ENCODE measurements around the gene NCOA1. TPM values are rescaled to one million over a fixed set of nuclear protein-coding genes. Genes with fewer than 3 reads are reported as not detected.

The NCOA1 gene
- total and polyA plus RNA-seq, 2 donors (not counting 3 experiments of a cell fraction or from before 2014, with no cell fraction given) = 11.4 to 14.1 TPM

DNA sequence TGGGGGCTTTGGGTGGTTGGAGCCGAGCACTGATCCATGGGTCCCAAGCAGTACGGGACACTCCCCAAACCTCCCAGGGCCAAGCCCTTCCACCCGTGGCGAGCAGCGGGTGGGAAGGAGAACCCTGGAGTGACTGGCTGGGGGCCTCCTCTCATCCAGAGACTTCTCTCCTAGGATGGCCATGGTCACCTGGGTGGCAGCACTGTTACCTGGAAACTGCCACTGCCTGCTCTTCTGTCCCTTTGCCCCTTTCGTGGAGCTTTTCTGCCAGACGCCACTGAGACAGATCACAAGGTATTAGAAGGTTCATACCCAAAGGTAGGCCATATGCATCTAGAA, 329.1 kb downstream of the NCOA1 start:
- TF ChIP-seq POLR2AphosphoS5 (IDR thresholded peaks at IDR 0.05; ENCODE audit: insufficient read depth, low read depth, low read length) = no peak
- TF ChIP-seq POLR2A (IDR thresholded peaks at IDR 0.05; ENCODE audit: low read depth, low read length) = no peak
- no peak for TF ChIP-seq JUN (IDR thresholded peaks at IDR 0.05; ENCODE audit: borderline replicate concordance, insufficient read depth, insufficient read length, low read depth)
- no peak for TF ChIP-seq MYC (IDR thresholded peaks at IDR 0.05; ENCODE audit: low read depth, low read length)
- TF ChIP-seq, protein P1, sequence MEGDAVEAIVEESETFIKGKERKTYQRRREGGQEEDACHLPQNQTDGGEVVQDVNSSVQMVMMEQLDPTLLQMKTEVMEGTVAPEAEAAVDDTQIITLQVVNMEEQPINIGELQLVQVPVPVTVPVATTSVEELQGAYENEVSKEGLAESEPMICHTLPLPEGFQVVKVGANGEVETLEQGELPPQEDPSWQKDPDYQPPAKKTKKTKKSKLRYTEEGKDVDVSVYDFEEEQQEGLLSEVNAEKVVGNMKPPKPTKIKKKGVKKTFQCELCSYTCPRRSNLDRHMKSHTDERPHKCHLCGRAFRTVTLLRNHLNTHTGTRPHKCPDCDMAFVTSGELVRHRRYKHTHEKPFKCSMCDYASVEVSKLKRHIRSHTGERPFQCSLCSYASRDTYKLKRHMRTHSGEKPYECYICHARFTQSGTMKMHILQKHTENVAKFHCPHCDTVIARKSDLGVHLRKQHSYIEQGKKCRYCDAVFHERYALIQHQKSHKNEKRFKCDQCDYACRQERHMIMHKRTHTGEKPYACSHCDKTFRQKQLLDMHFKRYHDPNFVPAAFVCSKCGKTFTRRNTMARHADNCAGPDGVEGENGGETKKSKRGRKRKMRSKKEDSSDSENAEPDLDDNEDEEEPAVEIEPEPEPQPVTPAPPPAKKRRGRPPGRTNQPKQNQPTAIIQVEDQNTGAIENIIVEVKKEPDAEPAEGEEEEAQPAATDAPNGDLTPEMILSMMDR (IDR thresholded peaks at IDR 0.05; ENCODE audit: extremely low read depth in 1 of 2, insufficient read depth in 1 of 2, low read depth in 1 of 2, low read length in 2 of 2) = no peak
- TF ChIP-seq, protein P2, sequence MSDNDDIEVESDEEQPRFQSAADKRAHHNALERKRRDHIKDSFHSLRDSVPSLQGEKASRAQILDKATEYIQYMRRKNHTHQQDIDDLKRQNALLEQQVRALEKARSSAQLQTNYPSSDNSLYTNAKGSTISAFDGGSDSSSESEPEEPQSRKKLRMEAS (IDR thresholded peaks at IDR 0.05; ENCODE audit: insufficient read depth, insufficient read length) = no peak
- TF ChIP-seq FOS (IDR thresholded peaks at IDR 0.05; ENCODE audit: borderline replicate concordance, insufficient read depth, low read length) = no peak
- no peak for TF ChIP-seq GATA2 (IDR thresholded peaks at IDR 0.05; ENCODE audit: insufficient read depth, insufficient read length, low read depth, low read length)
- no peak for TF ChIP-seq EZH2 (IDR thresholded peaks at IDR 0.05; ENCODE audit: borderline replicate concordance, low read depth, low read length, severe bottlenecking)
- Histone ChIP-seq H3K9ac (replicated peaks; ENCODE audit: extremely low read depth, insufficient read depth, low read length) (no peak overlapping the region), H3K36me3 (ENCODE audit: control insufficient read depth in 2 of 2, extremely low read depth in 1 of 2, insufficient read depth in 2 of 2, low read length in 2 of 2) (peaks cover 16 to 23% of the 10 kb centered on the region in 2 experiments), H3K79me2 (ENCODE audit: control insufficient read depth, insufficient read depth, low read length) (peaks cover 4% of the 10 kb centered on the region), H3K4me1 (ENCODE audit: control insufficient read depth, extremely low read depth, insufficient read depth, low read length) (peaks cover 19% of the 10 kb centered on the region), H3K27me3 (ENCODE audit: control insufficient read depth in 2 of 2, insufficient read depth in 2 of 2, low read length in 2 of 2) (no peaks in the 10 kb centered on the region), H3K4me2 (ENCODE audit: insufficient read depth, low read length) (no peak overlapping the region), H3K27ac (ENCODE audit: insufficient read depth, low read depth, low read length) (no peak overlapping the region), H4K20me1 (replicated peaks; ENCODE audit: control insufficient read depth, extremely low read depth, insufficient read depth, low read length) (no peaks in the 10 kb centered on the region), H3K9me1 (replicated peaks; ENCODE audit: control insufficient read depth, extremely low read depth, insufficient read depth, low read length) (no peaks in the 10 kb centered on the region), H3K4me3 (replicated peaks in 1 of 3; ENCODE audit: insufficient read depth in 1 of 3, low read depth in 1 of 3, low read length in 3 of 3) (no peak overlapping the region), H3K9me3 (replicated peaks; ENCODE audit: control insufficient read depth, insufficient read depth, low read length) (no peaks in the 10 kb centered on the region), H2AFZ (ENCODE audit: low read depth, low read length) (no peak overlapping the region)
- ChIA-PET POLR2A (no interaction called here), CTCF (interaction anchor here (0.7 to 1.7 kb wide), 2 partner anchors 228 to 398 kb away, joined by 3 to 7 read pairs; no protein-coding TSS in a partner anchor)
- FAIRE-seq (no peak), DNase-seq (ENCODE audit: low read depth, low spot score) (no peak)
- intact Hi-C loops (cut with micrococcal nuclease) (no loop called here), dilution Hi-C loops (cut with MboI; ENCODE audit: extremely low pct_ligation_motif_present, low sequenced_read_pairs) (no loop called here)
- no TSS peak for BruUV-seq (replicated peaks)

Small RNA genes lying within 50 kb of the gene (small RNA-seq; reads per million reads assigned to genes)
- gene RNA5SP88 (ENCODE audit: insufficient read depth, insufficient read length, low read depth, low replicate concordance) = not detected
- gene RNU6-936P (ENCODE audit: insufficient read depth, insufficient read length, low read depth, low replicate concordance) = not detected

Other genes starting within 250 kb of the NCOA1 start
- gene ITSN2, start 130.7 kb upstream of the NCOA1 start, total RNA-seq = 56.8 and 60.1 TPM in 2 replicates
- gene ITSN2, start 130.7 kb upstream of the NCOA1 start, polyA plus RNA-seq = 29.2 and 30.5 TPM in 2 replicates

Data from endothelial cell of umbilical vein (primary cell).